HG02840 (cell line): ENCODE measurements around the gene SGPP1.
"Not testable (repeated sequence)": the region's sequence is repeated elsewhere in the genome, so short reads cannot be mapped to it uniquely, and the experiment has no call there.

Source experiments
- ATAC-seq: cut with Tn5 transposase; IDR thresholded peaks from one replicate; pipeline ENCODE4 v1.9.1; 2021; ENCODE audit warnings: mild to moderate bottlenecking, moderate library complexity, moderate number of reproducible peaks; ENCODE audit not compliant: unreplicated experiment, low FRiP score

The SGPP1 gene

DNA sequence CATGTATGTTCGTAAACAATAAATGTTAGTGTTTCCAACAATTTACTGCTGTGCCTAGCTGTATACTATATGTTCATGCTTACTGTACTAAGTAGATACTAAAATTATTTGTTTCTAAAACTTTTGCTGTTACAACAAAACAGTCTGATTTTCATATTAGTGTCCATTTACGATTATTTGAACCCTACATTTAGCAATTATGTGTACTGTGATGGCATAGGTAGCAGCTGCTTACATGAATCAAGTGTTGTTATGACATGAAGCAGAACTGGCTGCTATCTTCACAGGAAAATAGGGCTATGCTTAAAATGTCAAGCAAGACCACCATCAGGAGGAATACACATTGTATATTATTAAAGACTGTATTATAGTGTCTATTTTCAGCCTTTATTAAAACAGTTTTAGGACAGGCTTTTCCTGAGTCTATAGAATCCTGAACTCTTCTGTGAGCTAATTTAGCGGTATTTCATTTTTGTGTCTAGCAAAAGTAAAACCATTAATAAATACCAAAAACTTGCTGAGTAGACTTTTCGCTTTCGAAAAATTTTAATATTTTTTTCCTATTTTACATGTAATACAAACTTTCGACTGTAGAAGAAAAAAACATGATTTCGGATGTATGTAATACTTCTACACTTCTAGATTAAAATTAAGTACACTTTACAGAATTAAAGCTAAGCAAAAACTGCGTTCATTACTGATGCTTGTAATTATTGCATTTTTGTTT, 85.0 kb downstream of the SGPP1 start:
- ATAC-seq: no peak

DNA sequence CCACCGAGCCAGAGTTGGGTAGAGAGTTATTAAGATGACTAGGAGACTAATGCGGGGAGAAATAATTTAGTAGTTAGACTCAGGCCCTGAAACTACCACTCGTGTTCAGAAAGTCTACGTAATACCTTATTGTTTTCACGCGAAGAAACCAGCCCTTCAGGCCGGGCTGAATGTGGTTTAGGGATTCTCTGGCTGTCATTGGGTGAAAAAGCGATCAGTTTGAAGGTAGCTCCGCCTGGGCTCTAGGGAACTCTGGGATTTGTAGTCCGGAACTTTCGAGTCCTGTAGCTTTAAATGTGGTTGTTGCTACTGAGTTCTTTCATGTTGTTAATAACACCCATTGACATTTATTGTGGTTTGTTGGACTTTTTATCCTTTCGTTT, 85.6 kb downstream of the SGPP1 start:
- ATAC-seq: peak; percentile 63

DNA sequence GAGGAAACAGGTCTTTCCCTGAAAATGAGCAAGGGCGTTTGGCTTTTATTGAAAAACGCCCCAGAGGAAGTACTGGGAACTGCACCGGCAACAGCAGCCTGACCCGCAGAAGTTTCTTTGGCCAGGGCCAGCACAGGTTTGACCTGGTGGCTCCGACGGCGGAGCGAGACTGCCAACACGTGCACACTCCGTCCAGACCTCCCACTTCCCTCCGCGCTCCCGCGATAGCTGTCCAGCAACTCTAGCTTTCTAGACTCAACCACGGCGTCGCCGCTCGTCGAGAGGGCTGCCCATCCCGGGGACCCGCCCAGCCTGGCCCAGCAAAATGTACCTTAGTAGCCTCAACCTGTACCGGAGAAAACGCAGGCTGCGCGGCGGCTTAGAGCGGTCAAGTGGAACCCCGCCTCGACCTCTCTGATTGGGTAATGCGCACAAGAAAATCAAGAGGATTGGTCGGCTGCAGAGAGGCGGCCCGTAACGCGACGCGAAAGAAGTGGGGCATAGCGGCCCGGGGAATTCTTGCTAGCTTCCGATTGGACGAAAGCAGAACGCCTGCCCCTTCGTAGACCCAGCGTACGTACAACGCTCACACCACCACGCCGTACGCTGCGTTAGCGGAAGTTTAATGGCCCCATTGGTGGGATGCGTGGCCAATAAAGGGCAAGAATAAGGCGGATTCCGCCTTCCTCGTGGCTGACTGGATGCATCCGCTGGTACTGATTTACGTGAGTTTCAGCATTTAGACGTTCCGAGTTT, 86.2 kb downstream of the SGPP1 start, which contains the start of gene WDR89:
WDR89 (minus strand) TSS at position 399 of the 756 bp plus-strand sequence. CDS start 41,929 bp downstream, outside the sequence.
- ATAC-seq: peak; percentile 89

DNA sequence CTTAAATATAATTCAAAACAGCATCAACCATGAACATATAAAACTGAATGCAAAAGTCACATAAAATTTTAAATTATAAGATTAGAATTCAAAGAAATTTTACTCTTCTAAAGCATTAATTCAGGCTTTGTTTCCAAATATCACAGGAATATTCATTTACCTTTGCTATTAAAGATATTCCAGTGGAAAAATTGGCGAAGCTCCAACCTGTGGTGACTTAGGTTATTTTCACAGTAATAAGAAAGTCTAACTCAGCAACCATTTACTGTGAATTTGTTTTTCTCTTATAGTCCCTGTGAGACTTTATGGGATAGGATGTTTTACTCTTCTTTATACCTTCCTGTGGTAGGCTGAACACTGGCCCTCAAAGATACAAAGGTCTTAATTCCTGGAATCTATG, 89.4 kb downstream of the SGPP1 start:
- ATAC-seq: no peak

DNA sequence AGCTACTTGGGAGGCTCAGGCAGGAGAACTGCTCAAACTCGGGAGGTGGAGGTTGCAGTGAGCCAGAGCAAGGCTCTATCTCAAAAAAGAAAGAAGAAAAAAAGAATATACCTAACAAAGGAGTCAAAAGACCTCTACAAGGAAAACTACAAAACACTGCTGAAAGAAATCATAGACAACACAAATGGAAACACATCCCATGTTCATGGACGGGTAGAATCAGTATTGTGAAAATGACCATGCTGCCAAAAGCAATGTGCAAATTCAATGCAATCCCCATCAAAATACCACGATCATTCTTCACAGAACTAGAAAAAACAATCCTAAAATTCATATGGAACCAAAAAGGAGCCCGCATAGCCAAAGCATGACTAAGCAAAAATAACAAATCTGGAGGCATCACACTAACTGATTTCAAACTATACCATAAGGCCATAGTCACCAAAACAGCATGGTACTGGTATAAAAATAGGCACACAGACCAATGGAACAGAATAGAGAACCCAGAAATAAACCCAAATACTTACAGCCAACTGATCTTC, 91.7 kb downstream of the SGPP1 start:
- not testable (repeated sequence) for ATAC-seq
